Naive thymus-derived CD8-positive, alpha-beta T cell (primary cell): ENCODE results near the gene NAALADL2. TPM values are rescaled to one million over a fixed set of nuclear protein-coding genes. Genes with fewer than 3 reads are reported as not detected.

Source experiments
- ATAC-seq, 2 donors: fragments of 150-1000 bp; cut with Tn5 transposase in 1 of 2; sonication (Bioruptor Pico), chemical (Tn5 transposase) in 1 of 2; 1 replicate in 1 of 2; 2 replicates in 1 of 2; pipeline ENCODE4 v1.10.0; 2021; ENCODE audit warnings: mild to moderate bottlenecking in 2 of 2, moderate library complexity in 2 of 2
- POLR2A ChIA-PET: fragments of 350-600 bp; sonication (Branson Sonifier 250); formaldehyde crosslinking; loops from one replicate; lab custom pipeline; 2021; ENCODE audit warnings: antibody characterized with exemption; lab: Charles Lee
- DNase-seq, 10 donors: peaks; one replicate each; pipeline versions ENCODE4 v3.0.0 to v3.0.0-alpha.2; 2020 to 2022
- H3K27ac Mint-ChIP-seq, 10 donors: one replicate each; pipeline ENCODE4 v1.8.0; 2020 to 2022; ENCODE audit warnings: mild to moderate bottlenecking in 10 of 10, mixed read lengths in 10 of 10, moderate library complexity in 4 of 10, inconsistent platforms in 1 of 10
- H3K27me3 Mint-ChIP-seq, 5 donors: one replicate each; pipeline ENCODE4 v1.8.0; 2021 to 2022; ENCODE audit warnings: mixed read lengths in 5 of 5
- H3K36me3 Mint-ChIP-seq, 3 donors: one replicate each; pipeline ENCODE4 v1.8.0; 2020 to 2022; ENCODE audit warnings: mixed read lengths in 3 of 3, mild to moderate bottlenecking in 2 of 3, inconsistent platforms in 1 of 3
- H3K4me1 Mint-ChIP-seq, 4 donors: one replicate each; pipeline ENCODE4 v1.8.0; 2021 to 2022; ENCODE audit warnings: mixed read lengths in 4 of 4
- H3K4me3 Mint-ChIP-seq, 10 donors: one replicate each; pipeline ENCODE4 v1.8.0; 2020 to 2022; ENCODE audit warnings: mild to moderate bottlenecking in 10 of 10, mixed read lengths in 10 of 10, moderate library complexity in 6 of 10, inconsistent platforms in 1 of 10
- H3K9me3 Mint-ChIP-seq, 9 donors: one replicate each; pipeline ENCODE4 v1.8.0; 2020 to 2022; ENCODE audit warnings: mixed read lengths in 9 of 9, mild to moderate bottlenecking in 3 of 9, inconsistent platforms in 1 of 9, moderate library complexity in 1 of 9
- polyA plus RNA-seq, 3 donors: library from polyadenylated mRNA; unstranded; fragments of 300-500 nt; fragmentation: Illumina TruSeq; gene quantifications; one replicate each; pipeline ENCODE4 v1.2.3, GENCODE V29; 2021
- total RNA-seq, 8 experiments: library from RNA in 2 of 8; stranded (reverse) in 2 of 8; gene quantifications; one replicate each; pipeline ENCODE4 v1.2.3 and lab custom pipeline; 2021 to 2026

NAALADL2 gene
- total and polyA plus RNA-seq, 5 experiments from 2014 or later: 0.44 to 1.3 (median 0.88) TPM; not detected in 1

DNA sequence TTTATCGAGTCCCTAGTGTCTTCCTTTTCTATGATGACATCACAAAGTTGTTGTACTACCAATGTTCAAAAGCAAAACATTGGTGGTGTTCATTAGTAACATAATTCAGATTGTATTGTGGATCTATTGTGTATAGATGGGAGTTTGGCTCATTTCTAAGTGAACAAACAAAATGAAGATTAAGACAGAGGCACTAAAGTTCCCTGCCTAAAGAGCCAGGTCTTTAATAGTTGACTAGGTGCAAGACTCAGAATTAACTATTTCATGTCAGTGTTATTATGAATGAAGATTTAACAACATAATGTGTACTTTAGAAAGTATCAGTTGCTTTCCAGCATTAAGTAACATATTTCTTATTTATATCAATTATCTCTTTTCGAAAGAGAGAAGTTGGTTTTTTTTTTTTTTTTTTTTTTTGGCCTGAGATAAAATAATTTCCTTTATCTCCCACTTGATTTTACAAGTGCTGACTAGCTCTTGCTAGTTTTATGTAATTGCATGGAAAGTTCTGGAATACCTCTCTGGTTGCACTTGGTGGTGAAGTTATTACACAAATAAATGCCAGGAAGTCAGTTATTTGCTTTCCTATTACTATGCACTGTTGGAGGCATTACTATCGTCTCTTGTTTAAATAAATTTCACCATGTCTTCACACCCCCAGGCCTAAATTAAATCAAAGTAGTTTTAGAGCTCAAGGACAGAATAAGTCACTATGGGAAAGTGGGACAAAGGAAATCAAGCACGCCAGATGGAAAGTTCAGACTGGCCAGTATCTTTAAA, 48.7 kb downstream of the NAALADL2 start:
- no peaks in the 10 kb centered on the region for H3K4me1 Mint-ChIP-seq
- no peak overlapping the region for H3K27ac Mint-ChIP-seq

GRCh38 chr3:174931473-174932353, 72.6 kb downstream of the NAALADL2 start:
- POLR2A ChIA-PET: no interaction called here
- H3K4me3 Mint-ChIP-seq: no peak overlapping the region
- no peak overlapping the region for H3K27ac Mint-ChIP-seq
- no peaks in the 10 kb centered on the region for H3K4me1 Mint-ChIP-seq
- ATAC-seq (no peak), DNase-seq (no peak)
- no peaks in the 10 kb centered on the region for H3K36me3 Mint-ChIP-seq
- no peaks in the 10 kb centered on the region for H3K27me3 Mint-ChIP-seq
- H3K9me3 Mint-ChIP-seq: peaks cover 0 to 13% (median 2%) of the 10 kb centered on the region in 9 donors

More for the DNA sequence above, 48.7 kb downstream of the NAALADL2 start:
- DNase-seq (no peak), ATAC-seq (no peak)
- no peaks in the 10 kb centered on the region for H3K27me3 Mint-ChIP-seq
- POLR2A ChIA-PET: no interaction called here
- peaks cover 0 to 4% (median 0%) of the 10 kb centered on the region in 9 donors for H3K9me3 Mint-ChIP-seq
- no peak overlapping the region for H3K4me3 Mint-ChIP-seq
- no peaks in the 10 kb centered on the region for H3K36me3 Mint-ChIP-seq

- peaks cover 0 to 28% (median 4%) of the 10 kb centered on the region in 9 donors for H3K9me3 Mint-ChIP-seq
- POLR2A ChIA-PET: no interaction called here
- DNase-seq (no peak), ATAC-seq (no peak)
- no peak overlapping the region for H3K27ac Mint-ChIP-seq
- H3K36me3 Mint-ChIP-seq: no peaks in the 10 kb centered on the region
- no peaks in the 10 kb centered on the region for H3K27me3 Mint-ChIP-seq
- H3K4me1 Mint-ChIP-seq: no peaks in the 10 kb centered on the region
- no peak overlapping the region for H3K4me3 Mint-ChIP-seq
These were observed 77.5 kb downstream of the NAALADL2 start for GRCh38 chr3:174936590-174936989.

- no peak for DNase-seq
- Mint-ChIP-seq H3K4me3 (no peak overlapping the region), H3K9me3 (peaks cover 0 to 28% (median 4%) of the 10 kb centered on the region in 9 donors), H3K4me1 (no peaks in the 10 kb centered on the region), H3K27ac (no peak overlapping the region), H3K27me3 (no peaks in the 10 kb centered on the region), H3K36me3 (no peaks in the 10 kb centered on the region)
- no peak for ATAC-seq
- POLR2A ChIA-PET: no interaction called here
These were observed 78.3 kb downstream of the NAALADL2 start for GRCh38 chr3:174937478-174937877.

- Mint-ChIP-seq H3K27ac (peak overlapping the region in 1 of 10 donors; percentile 21), H3K4me3 (no peak overlapping the region)
These were observed 79.0 kb downstream of the NAALADL2 start for GRCh38 chr3:174938102-174938501.

DNA sequence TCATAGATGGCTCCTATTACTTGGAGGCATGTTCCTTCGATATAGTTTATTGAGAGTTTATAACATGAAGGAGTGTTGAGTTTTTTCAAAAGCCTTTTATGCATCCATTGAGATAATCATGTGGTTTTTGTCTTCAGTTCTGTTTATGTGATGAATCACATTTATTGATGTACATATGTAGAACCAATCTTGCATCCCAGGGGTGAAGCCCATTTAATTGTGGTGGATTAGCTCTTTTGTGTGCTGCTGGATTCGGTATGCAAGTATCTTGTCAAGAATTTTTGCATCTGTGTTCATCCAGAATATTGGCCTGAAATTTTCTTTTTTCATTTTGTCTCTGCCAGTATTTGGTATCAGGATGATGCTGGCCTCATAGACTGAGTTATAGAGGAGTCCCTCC, 81.0 kb downstream of the NAALADL2 start:
- POLR2A ChIA-PET: no interaction called here
- no peak overlapping the region for H3K27ac Mint-ChIP-seq
- H3K4me3 Mint-ChIP-seq: no peak overlapping the region
- no peak for DNase-seq
- H3K4me1 Mint-ChIP-seq: no peaks in the 10 kb centered on the region
- peaks cover 0 to 1% (median 0%) of the 10 kb centered on the region in 5 donors for H3K27me3 Mint-ChIP-seq
- ATAC-seq: no peak
- H3K9me3 Mint-ChIP-seq: peaks cover 4 to 34% (median 9%) of the 10 kb centered on the region in 9 donors
- no peaks in the 10 kb centered on the region for H3K36me3 Mint-ChIP-seq

More at GRCh38 chr3:174938102-174938501, 79.0 kb downstream of the NAALADL2 start:
- POLR2A ChIA-PET: no interaction called here
- Mint-ChIP-seq H3K36me3 (no peaks in the 10 kb centered on the region), H3K27me3 (no peaks in the 10 kb centered on the region), H3K4me1 (no peaks in the 10 kb centered on the region), H3K9me3 (peaks cover 0 to 32% (median 5%) of the 10 kb centered on the region in 9 donors)
- ATAC-seq (no peak), DNase-seq (no peak)

DNA sequence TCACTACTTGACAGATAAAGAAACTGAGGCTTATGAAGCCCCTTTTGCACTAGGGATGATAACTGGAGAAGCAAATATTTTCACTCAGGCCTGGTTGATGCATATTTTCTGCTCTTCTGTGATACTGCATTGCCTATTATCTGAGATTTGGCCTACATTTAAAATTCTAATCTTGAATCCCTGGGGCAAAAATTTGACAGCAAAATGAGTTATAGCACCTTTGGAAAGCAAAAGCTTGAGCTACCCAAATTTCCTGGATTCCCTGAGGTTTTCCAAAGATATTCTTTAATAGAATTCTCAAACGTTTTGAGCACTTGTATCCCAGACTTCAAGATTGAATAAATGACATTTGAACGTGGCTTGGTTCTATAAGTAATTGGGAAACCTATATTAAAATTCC, 86.1 kb downstream of the NAALADL2 start:
- ATAC-seq: no peak
- Mint-ChIP-seq H3K4me3 (no peak overlapping the region), H3K4me1 (no peaks in the 10 kb centered on the region), H3K27ac (no peak overlapping the region), H3K9me3 (peaks cover 3 to 29% (median 9%) of the 10 kb centered on the region in 9 donors), H3K36me3 (no peaks in the 10 kb centered on the region), H3K27me3 (peaks cover 0 to 1% (median 0%) of the 10 kb centered on the region in 5 donors)
- DNase-seq: no peak
- POLR2A ChIA-PET: no interaction called here

DNA sequence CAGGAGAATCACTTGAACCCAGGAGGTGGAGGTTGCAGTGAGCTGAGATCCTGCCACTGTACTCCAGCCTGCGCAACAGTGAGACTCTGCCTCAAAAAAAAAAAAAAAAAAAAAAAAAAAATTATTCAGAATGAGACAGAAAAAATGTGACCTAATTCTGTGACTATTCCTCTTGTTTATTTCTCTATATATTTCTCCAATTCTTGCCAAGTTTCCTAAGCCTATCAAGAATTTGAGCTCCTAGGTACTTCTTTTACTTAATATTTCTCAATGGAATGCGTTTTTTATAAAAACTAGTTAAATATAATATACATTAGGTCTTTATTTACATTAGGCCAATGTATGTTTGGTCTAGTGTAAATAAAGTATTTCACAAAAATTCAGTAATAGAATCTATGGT, 86.8 kb downstream of the NAALADL2 start:
- POLR2A ChIA-PET: no interaction called here
- no peak overlapping the region for H3K27ac Mint-ChIP-seq
- DNase-seq (no peak), ATAC-seq (no peak)
- no peaks in the 10 kb centered on the region for H3K4me1 Mint-ChIP-seq
- H3K27me3 Mint-ChIP-seq: peaks cover 0 to 1% (median 0%) of the 10 kb centered on the region in 5 donors
- H3K36me3 Mint-ChIP-seq: no peaks in the 10 kb centered on the region
- peaks cover 0 to 25% (median 6%) of the 10 kb centered on the region in 9 donors for H3K9me3 Mint-ChIP-seq
- no peak overlapping the region for H3K4me3 Mint-ChIP-seq

GRCh38 chr3:174949523-174949922, 90.4 kb downstream of the NAALADL2 start:
- peaks cover 0 to 1% (median 0%) of the 10 kb centered on the region in 5 donors for H3K27me3 Mint-ChIP-seq
- H3K9me3 Mint-ChIP-seq: peaks cover 0 to 13% (median 0%) of the 10 kb centered on the region in 9 donors
- no peak overlapping the region for H3K4me3 Mint-ChIP-seq
- no peaks in the 10 kb centered on the region for H3K4me1 Mint-ChIP-seq
- no peak for DNase-seq
- no peaks in the 10 kb centered on the region for H3K36me3 Mint-ChIP-seq
- H3K27ac Mint-ChIP-seq: no peak overlapping the region
- POLR2A ChIA-PET: no interaction called here
- no peak for ATAC-seq

GRCh38 chr3:174951034-174951433, 91.9 kb downstream of the NAALADL2 start:
- H3K4me1 Mint-ChIP-seq: no peaks in the 10 kb centered on the region
- no peak overlapping the region for H3K4me3 Mint-ChIP-seq
- no peaks in the 10 kb centered on the region for H3K36me3 Mint-ChIP-seq
- H3K9me3 Mint-ChIP-seq: peaks cover 0 to 9% (median 0%) of the 10 kb centered on the region in 9 donors
- H3K27me3 Mint-ChIP-seq: no peaks in the 10 kb centered on the region
- DNase-seq (no peak), ATAC-seq (no peak)
- H3K27ac Mint-ChIP-seq: no peak overlapping the region
- POLR2A ChIA-PET: no interaction called here

DNA sequence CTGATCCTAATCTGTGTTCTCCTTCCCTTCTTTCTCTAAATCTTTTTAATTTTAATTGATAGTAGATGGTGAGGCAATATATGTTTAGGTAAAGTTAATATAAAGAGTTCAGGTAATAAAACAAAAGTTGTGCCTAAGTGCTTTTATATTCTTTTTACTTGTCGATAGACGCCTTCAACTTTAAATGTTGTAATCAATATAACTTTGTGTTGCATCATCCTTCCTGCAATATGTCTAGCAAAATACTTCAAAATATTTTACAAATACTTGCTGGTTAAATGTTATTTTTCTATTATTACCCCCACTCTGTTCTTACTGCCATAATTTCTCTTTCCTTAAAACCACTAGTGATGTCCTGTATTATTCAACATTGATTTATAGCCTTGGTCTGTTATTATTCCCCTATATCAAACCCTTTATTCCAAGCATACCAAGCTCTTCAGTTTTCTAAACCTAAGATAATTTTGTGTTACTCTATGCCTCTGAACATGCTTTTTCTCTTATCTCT, 92.4 kb downstream of the NAALADL2 start:
- POLR2A ChIA-PET: no interaction called here
- no peaks in the 10 kb centered on the region for H3K4me1 Mint-ChIP-seq
- peaks cover 0 to 9% (median 0%) of the 10 kb centered on the region in 9 donors for H3K9me3 Mint-ChIP-seq
- H3K36me3 Mint-ChIP-seq: no peaks in the 10 kb centered on the region
- H3K27me3 Mint-ChIP-seq: no peaks in the 10 kb centered on the region
- ATAC-seq (no peak), DNase-seq (no peak)
- no peak overlapping the region for H3K27ac Mint-ChIP-seq
- H3K4me3 Mint-ChIP-seq: no peak overlapping the region

- ATAC-seq (no peak), DNase-seq (no peak)
- Mint-ChIP-seq H3K27ac (no peak overlapping the region), H3K9me3 (peaks cover 0 to 9% (median 0%) of the 10 kb centered on the region in 9 donors), H3K4me3 (no peak overlapping the region), H3K36me3 (no peaks in the 10 kb centered on the region), H3K4me1 (no peaks in the 10 kb centered on the region), H3K27me3 (no peaks in the 10 kb centered on the region)
- POLR2A ChIA-PET: no interaction called here
These were observed 93.9 kb downstream of the NAALADL2 start for GRCh38 chr3:174953068-174953467.
